Peyer's patch (tissue), 4 donors: ENCODE measurements around the gene CHID1. TPM values are rescaled to one million over a fixed set of nuclear protein-coding genes. Genes with fewer than 3 reads are reported as not detected.

Source experiments
- DNase-seq, 3 donors: peaks; one replicate each; pipeline ENCODE4 v3.0.0-alpha.2; 2017 to 2019
- H3K27ac ChIP-seq, 4 donors: fragments of 200-600 bp; sonication (generic); one replicate each; pipeline ENCODE4 v1.5.1; 2016 to 2019
- H3K27me3 ChIP-seq, 2 donors: fragments of 200-600 bp; sonication (generic); one replicate each; pipeline ENCODE4 v1.5.1; 2019
- H3K36me3 ChIP-seq, 3 donors: fragments of 200-600 bp; sonication (generic); one replicate each; pipeline ENCODE4 v1.5.1; 2016 to 2019
- H3K4me1 ChIP-seq, 4 donors: fragments of 200-600 bp; sonication (generic); one replicate each; pipeline ENCODE4 v1.5.1; 2016 to 2019
- H3K4me3 ChIP-seq, 4 donors: fragments of 200-600 bp; sonication (generic); 1 replicate in 3 of 4; 2 replicates in 1 of 4; pipeline ENCODE4 v1.5.1; 2016 to 2019; ENCODE audit warnings: mild to moderate bottlenecking in 1 of 4
- H3K9me3 ChIP-seq, 4 donors: fragments of 200-600 bp; sonication (generic); one replicate each; pipeline ENCODE4 v1.5.1; 2016 to 2019; ENCODE audit warnings: mild to moderate bottlenecking in 1 of 4
- CTCF ChIP-seq, 6 experiments: fragments of 450-650 bp in 4 of 6; fragments of 200-600 bp in 2 of 6; sonication (generic) in 1 of 6; IDR thresholded peaks; one replicate each; pipeline ENCODE4 v1.5.1; 2017 to 2019; ENCODE audit warnings: antibody characterized with exemption in 6 of 6, mild to moderate bottlenecking in 3 of 6, moderate library complexity in 1 of 6
- POLR2A ChIP-seq, 2 donors: fragments of 450-650 bp; IDR thresholded peaks; one replicate each; pipeline ENCODE4 v1.5.1; 2017; ENCODE audit warnings: antibody characterized with exemption in 2 of 2, mild to moderate bottlenecking in 2 of 2, moderate library complexity in 2 of 2
- total RNA-seq, 4 donors: library from RNA; depleted of rRNA; stranded (reverse); fragments of >200 nt; gene quantifications; one replicate each; pipeline ENCODE4 v1.1.0, GENCODE V29; 2016

The CHID1 gene
- total RNA-seq, 4 donors from 2014 or later = 50.6 to 72.6 (median 57.2) TPM

- Histone ChIP-seq H3K4me1 (peaks cover 0 to 36% (median 8%) of the 10 kb centered on the region in 4 donors), H3K36me3 (peaks cover 0 to 22% (median 0%) of the 10 kb centered on the region in 3 donors), H3K4me3 (no peak overlapping the region), H3K27me3 (no peaks in the 10 kb centered on the region), H3K9me3 (no peaks in the 10 kb centered on the region), H3K27ac (peak overlapping the region in 2 of 4 donors; percentile 49 to 67)
- no peak for TF ChIP-seq POLR2A (IDR thresholded peaks at IDR 0.05)
- no peak for TF ChIP-seq CTCF (IDR thresholded peaks at IDR 0.05)
- DNase-seq = peak in 1 of 3 donors; percentile 64
These were observed 44.8 kb upstream of the CHID1 start for GRCh38 chr11:955154-956063.

GRCh38 chr11:954392-955153 is 44.0 kb upstream of the CHID1 start:
- no peak overlapping the region for H3K4me3 ChIP-seq
- peak overlapping the region in 1 of 4 donors; percentile 49 for H3K27ac ChIP-seq
- H3K9me3 ChIP-seq = no peaks in the 10 kb centered on the region
- no peaks in the 10 kb centered on the region for H3K27me3 ChIP-seq
- TF ChIP-seq CTCF (IDR thresholded peaks at IDR 0.05) = no peak
- TF ChIP-seq POLR2A (IDR thresholded peaks at IDR 0.05) = no peak
- no peak for DNase-seq
- peaks cover 0 to 36% (median 8%) of the 10 kb centered on the region in 4 donors for H3K4me1 ChIP-seq
- peaks cover 0 to 14% (median 0%) of the 10 kb centered on the region in 3 donors for H3K36me3 ChIP-seq

GRCh38 chr11:953512-953911 is 42.9 kb upstream of the CHID1 start:
- Histone ChIP-seq H3K27me3 (no peaks in the 10 kb centered on the region), H3K36me3 (peaks cover 0 to 7% (median 0%) of the 10 kb centered on the region in 3 donors), H3K4me3 (no peak overlapping the region), H3K9me3 (no peaks in the 10 kb centered on the region), H3K27ac (peak overlapping the region in 2 of 4 donors; percentile 43 to 83), H3K4me1 (peaks cover 0 to 36% (median 8%) of the 10 kb centered on the region in 4 donors)
- no peak for TF ChIP-seq POLR2A (IDR thresholded peaks at IDR 0.05)
- TF ChIP-seq CTCF (IDR thresholded peaks at IDR 0.05) = no peak
- DNase-seq = no peak

- peak in 2 of 3 donors; percentile 62 to 83 for DNase-seq
These were observed 42.1 kb upstream of the CHID1 start for GRCh38 chr11:952406-953385.

More at GRCh38 chr11:952406-953385, 42.1 kb upstream of the CHID1 start:
- Histone ChIP-seq H3K4me3 (peak overlapping the region in 2 of 4 donors; percentile 16 to 32), H3K36me3 (peaks cover 0 to 7% (median 0%) of the 10 kb centered on the region in 3 donors), H3K27ac (peak overlapping the region in 2 of 4 donors; percentile 43 to 83), H3K9me3 (no peaks in the 10 kb centered on the region), H3K4me1 (peaks cover 0 to 36% (median 8%) of the 10 kb centered on the region in 4 donors), H3K27me3 (no peaks in the 10 kb centered on the region)
- TF ChIP-seq CTCF (IDR thresholded peaks at IDR 0.05) (no peak), POLR2A (IDR thresholded peaks at IDR 0.05) (peak; percentile 18 to 56)
